NCI-H226 (cell line): Measurements from ENCODE around the gene CT55.
"Not testable (repeated sequence)": the region's sequence is repeated elsewhere in the genome, so short reads cannot be mapped to it uniquely, and the experiment has no call there.

ENCODE experiments used
- DNase-seq: peaks from one replicate; pipeline ENCODE4 v3.0.0-alpha.2; 2015

CT55 gene

DNA sequence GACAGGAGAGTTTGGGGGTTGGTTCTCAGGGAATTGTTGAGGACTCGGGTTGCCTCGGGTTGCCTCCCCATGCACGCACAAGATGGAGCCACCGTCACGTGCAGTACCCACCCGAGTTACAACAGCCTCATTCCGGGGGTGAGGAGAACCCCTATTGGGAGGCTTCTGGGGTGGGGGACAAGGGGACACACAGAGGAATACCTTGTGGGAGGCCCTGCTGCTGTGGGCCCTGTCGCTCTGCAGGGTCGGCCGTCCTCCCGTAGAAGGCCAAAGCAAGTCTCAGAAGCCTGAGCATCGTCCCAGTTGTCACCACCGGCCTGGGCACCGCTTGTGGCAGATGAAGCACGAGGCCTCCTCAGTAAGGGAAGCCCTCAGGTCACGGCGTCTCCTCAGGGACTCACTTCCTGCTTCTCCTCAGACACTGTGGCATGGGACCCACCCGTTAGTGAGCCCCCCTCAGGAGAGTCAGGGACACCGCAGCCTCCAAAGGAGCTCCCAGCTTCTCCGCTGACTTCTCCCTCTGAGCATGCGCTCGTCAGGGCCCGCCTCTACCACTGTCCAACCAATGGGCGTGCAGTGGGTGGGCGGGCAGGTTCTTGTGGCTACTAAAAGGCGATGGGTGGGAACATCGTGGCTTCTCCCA lies at the start of gene CT55:
TSS of gene CT55 (minus strand) at position 522 of the 643 bp plus-strand sequence. CDS start at position 295, 227 bp downstream.
- DNase-seq, result no peak

GRCh38 chrX:135213200-135213844 lies 42.1 kb upstream of the CT55 start:
- no peak for DNase-seq

- DNase-seq, result not testable (repeated sequence)
Observed at GRCh38 chrX:135206427-135206826, 35.2 kb upstream of the CT55 start.

- DNase-seq, result no peak
Observed at GRCh38 chrX:135200297-135200696, 29.1 kb upstream of the CT55 start.

DNA sequence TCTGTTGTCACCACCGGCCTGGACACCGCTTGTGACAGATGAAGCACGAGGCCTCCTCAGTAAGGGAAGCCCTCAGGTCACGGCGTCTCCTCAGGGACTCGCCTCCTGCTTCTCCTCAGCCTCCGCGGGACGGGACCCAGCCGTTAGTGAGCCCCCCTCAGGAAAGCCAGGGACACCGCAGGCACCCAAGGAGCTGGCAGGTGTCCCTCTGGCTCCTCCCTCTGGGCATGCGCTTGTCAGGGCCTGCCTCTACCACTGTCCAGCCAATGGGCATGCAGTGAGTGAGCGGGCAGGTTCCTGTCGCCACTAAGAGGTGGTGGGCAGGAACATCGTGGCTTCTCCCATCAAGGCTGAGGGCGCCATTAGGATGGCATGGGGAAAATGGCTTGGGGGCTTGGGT lies 23.5 kb upstream of the CT55 start:
- no peak for DNase-seq

- DNase-seq, result no peak
Observed at GRCh38 chrX:135193740-135194139, 22.5 kb upstream of the CT55 start.

- no peak for DNase-seq
Observed at GRCh38 chrX:135191838-135192237, 20.6 kb upstream of the CT55 start.

DNA sequence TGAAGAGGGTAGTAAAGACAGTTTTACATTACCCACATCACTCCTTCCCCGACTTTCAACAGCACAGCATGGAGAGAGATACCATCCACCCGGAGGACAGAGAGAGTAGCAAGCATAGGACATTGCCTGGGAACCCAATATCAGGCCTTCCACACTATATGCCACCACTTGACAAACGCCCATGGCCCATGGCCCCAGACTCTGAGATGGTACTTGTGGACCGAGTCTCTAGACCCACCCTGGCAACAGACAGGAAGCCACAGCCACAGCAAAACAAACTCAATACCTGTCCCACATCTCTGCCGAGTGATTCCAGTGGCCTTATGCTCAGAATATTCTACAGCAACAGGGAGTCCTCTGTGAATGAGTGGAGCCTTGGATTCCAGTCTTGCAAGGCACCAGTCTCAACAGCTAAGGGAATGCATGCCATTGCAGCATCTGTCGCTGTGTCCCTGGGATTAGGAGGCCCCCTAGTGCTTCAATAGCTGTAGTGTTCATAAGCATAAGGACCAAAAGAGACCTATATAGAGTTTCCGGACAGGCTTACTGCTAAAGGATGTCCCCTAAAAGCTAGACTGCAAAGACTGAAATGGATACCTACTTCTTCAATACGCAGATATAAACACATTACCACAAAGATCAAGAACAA lies 14.7 kb upstream of the CT55 start:
- peak; percentile 16 for DNase-seq

- no peak for DNase-seq
Observed at GRCh38 chrX:135178636-135179035, 7.4 kb upstream of the CT55 start.

DNA sequence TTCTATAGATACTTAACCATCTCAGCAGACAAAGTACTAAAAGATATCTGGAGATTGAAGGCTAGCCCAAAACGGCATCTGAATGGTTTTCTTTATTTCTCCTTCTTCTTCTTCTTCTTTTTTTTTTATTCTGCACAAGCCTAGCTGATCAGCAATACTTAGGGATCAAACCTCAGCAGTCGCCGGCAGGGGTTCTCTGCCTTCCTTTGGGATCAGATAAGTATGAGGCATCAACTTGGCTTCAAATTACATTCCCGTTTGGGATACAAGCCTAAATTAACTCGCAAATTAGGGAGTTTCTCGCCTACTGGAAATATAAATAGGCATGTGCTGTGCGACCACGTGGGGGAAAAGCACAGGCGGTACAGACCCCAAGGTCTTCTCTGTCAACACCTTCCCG lies 730 bp downstream of the CT55 start:
- no peak for DNase-seq

GRCh38 chrX:135169534-135169933 lies 1.7 kb downstream of the CT55 start:
- not testable (repeated sequence) for DNase-seq

GRCh38 chrX:135168486-135168885 lies 2.7 kb downstream of the CT55 start:
- no peak for DNase-seq

GRCh38 chrX:135154688-135155087 lies 16.5 kb downstream of the CT55 start:
- DNase-seq, result not testable (repeated sequence)

DNA sequence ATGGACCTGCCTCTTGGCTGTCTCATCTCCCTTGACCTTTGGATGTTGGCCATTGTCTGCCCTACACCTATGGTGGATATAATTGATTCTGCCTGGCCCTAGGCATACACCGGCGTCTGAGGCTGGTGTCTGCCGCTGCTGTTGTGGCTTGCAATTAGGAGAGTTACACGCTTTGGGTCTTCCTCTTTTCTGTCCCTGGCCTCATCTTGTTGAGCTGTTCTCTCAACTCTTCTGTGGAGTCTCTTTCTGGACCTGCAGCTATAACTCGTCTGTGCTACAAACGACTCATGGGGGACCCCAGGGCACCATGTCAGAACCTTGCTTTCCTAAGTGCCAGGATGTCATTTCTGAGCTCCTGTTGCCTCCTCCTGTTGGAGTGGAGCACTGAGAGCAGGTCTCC lies 45.1 kb downstream of the CT55 start:
- not testable (repeated sequence) for DNase-seq

GRCh38 chrX:135120056-135120576 lies 51.1 kb downstream of the CT55 start, which contains the start of gene ETDB:
Gene ETDB, minus strand, starts transcription at chrX:135120526. Its CDS starts 1,265 bp downstream, at chrX:135119261.
- DNase-seq, result not testable (repeated sequence)

- not testable (repeated sequence) for DNase-seq
Observed at GRCh38 chrX:135116064-135116463, 55.1 kb downstream of the CT55 start.

DNA sequence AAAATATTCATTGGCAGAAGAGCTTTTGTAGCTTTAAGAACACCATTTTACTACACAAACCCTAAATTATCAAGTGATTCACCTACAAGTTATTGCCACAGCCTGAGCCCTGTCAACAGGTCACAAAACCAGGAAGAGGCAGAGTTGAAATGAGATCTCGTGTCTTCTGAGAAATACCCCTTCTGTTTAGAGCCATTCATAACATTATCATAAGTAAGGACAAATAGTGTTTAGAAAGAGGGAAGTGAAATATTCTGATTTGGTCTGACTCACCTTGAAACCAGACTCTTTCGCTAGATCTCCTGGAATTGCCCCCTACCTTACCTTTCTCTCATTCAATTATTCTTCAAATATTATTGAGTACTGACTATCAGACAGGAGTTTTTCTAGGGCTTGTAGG lies 56.8 kb downstream of the CT55 start:
- no peak for DNase-seq

- no peak for DNase-seq
Observed at GRCh38 chrX:135112743-135113142, 58.5 kb downstream of the CT55 start.

GRCh38 chrX:135112096-135112729 lies 59.0 kb downstream of the CT55 start:
- peak; percentile 9 for DNase-seq

GRCh38 chrX:135109554-135109953 lies 61.6 kb downstream of the CT55 start:
- no peak for DNase-seq
